ENCODE measurements around the gene PTGFR.

PTGFR gene

GRCh38 chr1:78549331-78549730 lies 58.6 kb downstream of the PTGFR start:
- no peak for DNase-seq (ENCODE audit: low read depth)
- Histone ChIP-seq H3K4me1 (ENCODE audit: control insufficient read depth, insufficient read depth, low read length) (peaks cover 6% of the 10 kb centered on the region), H3K9me3 (ENCODE audit: control insufficient read depth, low read length) (peaks cover 24% of the 10 kb centered on the region), H3K9ac (ENCODE audit: low read length) (no peak overlapping the region), H3K36me3 (ENCODE audit: control insufficient read depth, insufficient read depth, low read length, severe bottlenecking) (no peaks in the 10 kb centered on the region), H3K27me3 (replicated peaks; ENCODE audit: control insufficient read depth, insufficient read depth, low read length) (no peaks in the 10 kb centered on the region), H3K4me3 (ENCODE audit: low read length) (no peak overlapping the region)

- Histone ChIP-seq H3K4me1 (ENCODE audit: control insufficient read depth, insufficient read depth, low read length) (peaks cover 6% of the 10 kb centered on the region), H3K36me3 (ENCODE audit: control insufficient read depth, insufficient read depth, low read length, severe bottlenecking) (no peaks in the 10 kb centered on the region), H3K9me3 (ENCODE audit: control insufficient read depth, low read length) (peaks cover 30% of the 10 kb centered on the region), H3K9ac (ENCODE audit: low read length) (no peak overlapping the region), H3K27me3 (replicated peaks; ENCODE audit: control insufficient read depth, insufficient read depth, low read length) (no peaks in the 10 kb centered on the region), H3K4me3 (ENCODE audit: low read length) (no peak overlapping the region)
- no peak for DNase-seq (ENCODE audit: low read depth)
These were observed 59.1 kb downstream of the PTGFR start for GRCh38 chr1:78549891-78550290.

- H3K36me3 ChIP-seq (ENCODE audit: control insufficient read depth, insufficient read depth, low read length, severe bottlenecking): no peaks in the 10 kb centered on the region
- H3K27me3 ChIP-seq (replicated peaks; ENCODE audit: control insufficient read depth, insufficient read depth, low read length): no peaks in the 10 kb centered on the region
- no peak overlapping the region for H3K9ac ChIP-seq (ENCODE audit: low read length)
- DNase-seq (ENCODE audit: low read depth): no peak
- no peaks in the 10 kb centered on the region for H3K4me1 ChIP-seq (ENCODE audit: control insufficient read depth, insufficient read depth, low read length)
- no peak overlapping the region for H3K4me3 ChIP-seq (ENCODE audit: low read length)
- peaks cover 36% of the 10 kb centered on the region for H3K9me3 ChIP-seq (ENCODE audit: control insufficient read depth, low read length)
These were observed 63.1 kb downstream of the PTGFR start for GRCh38 chr1:78553859-78554258.

GRCh38 chr1:78554840-78555239 lies 64.1 kb downstream of the PTGFR start:
- Histone ChIP-seq H3K4me1 (ENCODE audit: control insufficient read depth, insufficient read depth, low read length) (no peaks in the 10 kb centered on the region), H3K27me3 (replicated peaks; ENCODE audit: control insufficient read depth, insufficient read depth, low read length) (no peaks in the 10 kb centered on the region), H3K9me3 (ENCODE audit: control insufficient read depth, low read length) (peaks cover 27% of the 10 kb centered on the region), H3K36me3 (ENCODE audit: control insufficient read depth, insufficient read depth, low read length, severe bottlenecking) (no peaks in the 10 kb centered on the region), H3K4me3 (ENCODE audit: low read length) (no peak overlapping the region), H3K9ac (ENCODE audit: low read length) (no peak overlapping the region)
- DNase-seq (ENCODE audit: low read depth): no peak

GRCh38 chr1:78559680-78560079 lies 68.9 kb downstream of the PTGFR start:
- peaks cover 19% of the 10 kb centered on the region for H3K4me1 ChIP-seq (ENCODE audit: control insufficient read depth, insufficient read depth, low read length)
- H3K9ac ChIP-seq (ENCODE audit: low read length): no peak overlapping the region
- no peaks in the 10 kb centered on the region for H3K27me3 ChIP-seq (replicated peaks; ENCODE audit: control insufficient read depth, insufficient read depth, low read length)
- peaks cover 8% of the 10 kb centered on the region for H3K9me3 ChIP-seq (ENCODE audit: control insufficient read depth, low read length)
- H3K4me3 ChIP-seq (ENCODE audit: low read length): no peak overlapping the region
- DNase-seq (ENCODE audit: low read depth): no peak
- no peaks in the 10 kb centered on the region for H3K36me3 ChIP-seq (ENCODE audit: control insufficient read depth, insufficient read depth, low read length, severe bottlenecking)

GRCh38 chr1:78560811-78561210 lies 70.0 kb downstream of the PTGFR start:
- H3K4me3 ChIP-seq (ENCODE audit: low read length): no peak overlapping the region
- H3K36me3 ChIP-seq (ENCODE audit: control insufficient read depth, insufficient read depth, low read length, severe bottlenecking): no peaks in the 10 kb centered on the region

GRCh38 chr1:78561856-78562255 lies 71.1 kb downstream of the PTGFR start:
- no peak for DNase-seq (ENCODE audit: low read depth)
- H3K9me3 ChIP-seq (ENCODE audit: control insufficient read depth, low read length): no peaks in the 10 kb centered on the region
- no peaks in the 10 kb centered on the region for H3K27me3 ChIP-seq (replicated peaks; ENCODE audit: control insufficient read depth, insufficient read depth, low read length)
- no peaks in the 10 kb centered on the region for H3K36me3 ChIP-seq (ENCODE audit: control insufficient read depth, insufficient read depth, low read length, severe bottlenecking)
- H3K4me3 ChIP-seq (ENCODE audit: low read length): no peak overlapping the region
- peak overlapping the region; percentile 52 for H3K9ac ChIP-seq (ENCODE audit: low read length)
- peaks cover 19% of the 10 kb centered on the region for H3K4me1 ChIP-seq (ENCODE audit: control insufficient read depth, insufficient read depth, low read length)

More at GRCh38 chr1:78560811-78561210, 70.0 kb downstream of the PTGFR start:
- no peak for DNase-seq (ENCODE audit: low read depth)
- H3K4me1 ChIP-seq (ENCODE audit: control insufficient read depth, insufficient read depth, low read length): peaks cover 19% of the 10 kb centered on the region
- no peaks in the 10 kb centered on the region for H3K9me3 ChIP-seq (ENCODE audit: control insufficient read depth, low read length)
- no peak overlapping the region for H3K9ac ChIP-seq (ENCODE audit: low read length)
- H3K27me3 ChIP-seq (replicated peaks; ENCODE audit: control insufficient read depth, insufficient read depth, low read length): no peaks in the 10 kb centered on the region

- no peak overlapping the region for H3K9ac ChIP-seq (ENCODE audit: low read length)
- DNase-seq (ENCODE audit: low read depth): no peak
- H3K36me3 ChIP-seq (ENCODE audit: control insufficient read depth, insufficient read depth, low read length, severe bottlenecking): no peaks in the 10 kb centered on the region
- H3K27me3 ChIP-seq (replicated peaks; ENCODE audit: control insufficient read depth, insufficient read depth, low read length): no peaks in the 10 kb centered on the region
- no peaks in the 10 kb centered on the region for H3K9me3 ChIP-seq (ENCODE audit: control insufficient read depth, low read length)
- peaks cover 17% of the 10 kb centered on the region for H3K4me1 ChIP-seq (ENCODE audit: control insufficient read depth, insufficient read depth, low read length)
- H3K4me3 ChIP-seq (ENCODE audit: low read length): no peak overlapping the region
These were observed 74.6 kb downstream of the PTGFR start for GRCh38 chr1:78565393-78565792.

GRCh38 chr1:78570539-78570938 lies 79.8 kb downstream of the PTGFR start:
- H3K4me3 ChIP-seq (ENCODE audit: low read length): no peak overlapping the region
- DNase-seq (ENCODE audit: low read depth): no peak
- H3K27me3 ChIP-seq (replicated peaks; ENCODE audit: control insufficient read depth, insufficient read depth, low read length): no peaks in the 10 kb centered on the region
- H3K9me3 ChIP-seq (ENCODE audit: control insufficient read depth, low read length): no peaks in the 10 kb centered on the region
- H3K9ac ChIP-seq (ENCODE audit: low read length): no peak overlapping the region
- H3K4me1 ChIP-seq (ENCODE audit: control insufficient read depth, insufficient read depth, low read length): no peaks in the 10 kb centered on the region
- H3K36me3 ChIP-seq (ENCODE audit: control insufficient read depth, insufficient read depth, low read length, severe bottlenecking): no peaks in the 10 kb centered on the region

- Histone ChIP-seq H3K9ac (ENCODE audit: low read length) (no peak overlapping the region), H3K27me3 (replicated peaks; ENCODE audit: control insufficient read depth, insufficient read depth, low read length) (no peaks in the 10 kb centered on the region), H3K9me3 (ENCODE audit: control insufficient read depth, low read length) (no peaks in the 10 kb centered on the region), H3K4me3 (ENCODE audit: low read length) (no peak overlapping the region), H3K4me1 (ENCODE audit: control insufficient read depth, insufficient read depth, low read length) (peaks cover 4% of the 10 kb centered on the region), H3K36me3 (ENCODE audit: control insufficient read depth, insufficient read depth, low read length, severe bottlenecking) (no peaks in the 10 kb centered on the region)
- DNase-seq (ENCODE audit: low read depth): no peak
These were observed 86.7 kb downstream of the PTGFR start for GRCh38 chr1:78577257-78578100.

- Histone ChIP-seq H3K4me1 (ENCODE audit: control insufficient read depth, insufficient read depth, low read length) (peaks cover 7% of the 10 kb centered on the region), H3K27me3 (replicated peaks; ENCODE audit: control insufficient read depth, insufficient read depth, low read length) (no peaks in the 10 kb centered on the region), H3K9me3 (ENCODE audit: control insufficient read depth, low read length) (no peaks in the 10 kb centered on the region), H3K36me3 (ENCODE audit: control insufficient read depth, insufficient read depth, low read length, severe bottlenecking) (no peaks in the 10 kb centered on the region), H3K4me3 (ENCODE audit: low read length) (no peak overlapping the region), H3K9ac (ENCODE audit: low read length) (no peak overlapping the region)
- peak; percentile 25 for DNase-seq (ENCODE audit: low read depth)
These were observed 95.8 kb downstream of the PTGFR start for GRCh38 chr1:78586572-78586971.

- Histone ChIP-seq H3K36me3 (ENCODE audit: control insufficient read depth, insufficient read depth, low read length, severe bottlenecking) (no peaks in the 10 kb centered on the region), H3K4me1 (ENCODE audit: control insufficient read depth, insufficient read depth, low read length) (peaks cover 11% of the 10 kb centered on the region), H3K9ac (ENCODE audit: low read length) (no peak overlapping the region), H3K4me3 (ENCODE audit: low read length) (no peak overlapping the region), H3K9me3 (ENCODE audit: control insufficient read depth, low read length) (no peaks in the 10 kb centered on the region), H3K27me3 (replicated peaks; ENCODE audit: control insufficient read depth, insufficient read depth, low read length) (no peaks in the 10 kb centered on the region)
- peak; percentile 7 for DNase-seq (ENCODE audit: low read depth)
These were observed 96.4 kb downstream of the PTGFR start for GRCh38 chr1:78587211-78587610.
